Measurements from ENCODE around the gene ADGRG3.
"Not testable (repeated sequence)": the region's sequence is repeated elsewhere in the genome, so short reads cannot be mapped to it uniquely, and the experiment has no call there.

ADGRG3 gene

DNA sequence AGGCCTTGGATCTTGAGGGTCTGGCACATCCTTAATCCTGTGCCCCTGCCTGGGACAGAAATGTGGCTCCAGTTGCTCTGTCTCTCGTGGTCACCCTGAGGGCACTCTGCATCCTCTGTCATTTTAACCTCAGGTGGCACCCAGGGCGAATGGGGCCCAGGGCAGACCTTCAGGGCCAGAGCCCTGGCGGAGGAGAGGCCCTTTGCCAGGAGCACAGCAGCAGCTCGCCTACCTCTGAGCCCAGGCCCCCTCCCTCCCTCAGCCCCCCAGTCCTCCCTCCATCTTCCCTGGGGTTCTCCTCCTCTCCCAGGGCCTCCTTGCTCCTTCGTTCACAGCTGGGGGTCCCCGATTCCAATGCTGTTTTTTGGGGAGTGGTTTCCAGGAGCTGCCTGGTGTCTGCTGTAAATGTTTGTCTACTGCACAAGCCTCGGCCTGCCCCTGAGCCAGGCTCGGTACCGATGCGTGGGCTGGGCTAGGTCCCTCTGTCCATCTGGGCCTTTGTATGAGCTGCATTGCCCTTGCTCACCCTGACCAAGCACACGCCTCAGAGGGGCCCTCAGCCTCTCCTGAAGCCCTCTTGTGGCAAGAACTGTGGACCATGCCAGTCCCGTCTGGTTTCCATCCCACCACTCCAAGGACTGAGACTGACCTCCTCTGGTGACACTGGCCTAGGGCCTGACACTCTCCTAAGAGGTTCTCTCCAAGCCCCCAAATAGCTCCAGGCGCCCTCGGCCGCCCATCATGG is 4.0 kb upstream of the ADGRG3 start:
- no peak for DNase-seq

DNA sequence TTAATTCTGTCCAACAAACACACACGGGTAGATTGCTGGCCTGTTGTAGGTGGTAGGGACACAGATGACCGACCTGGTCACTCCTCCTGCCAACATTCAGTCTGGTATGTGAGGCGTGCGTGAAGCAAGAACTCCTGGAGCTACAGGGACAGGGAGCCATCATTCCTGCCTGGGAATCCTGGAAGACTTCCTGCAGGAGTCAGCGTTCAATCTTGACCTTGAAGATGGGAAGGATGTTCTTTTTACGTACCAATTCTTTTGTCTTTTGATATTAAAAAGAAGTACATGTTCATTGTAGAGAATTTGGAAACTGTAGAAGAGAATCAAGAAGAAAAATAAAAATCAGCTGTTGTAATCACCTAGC is 3.5 kb upstream of the ADGRG3 start:
- DNase-seq: no peak

- DNase-seq: no peak
Measured at GRCh38 chr16:57665541-57665940, 2.6 kb upstream of the ADGRG3 start.

DNA sequence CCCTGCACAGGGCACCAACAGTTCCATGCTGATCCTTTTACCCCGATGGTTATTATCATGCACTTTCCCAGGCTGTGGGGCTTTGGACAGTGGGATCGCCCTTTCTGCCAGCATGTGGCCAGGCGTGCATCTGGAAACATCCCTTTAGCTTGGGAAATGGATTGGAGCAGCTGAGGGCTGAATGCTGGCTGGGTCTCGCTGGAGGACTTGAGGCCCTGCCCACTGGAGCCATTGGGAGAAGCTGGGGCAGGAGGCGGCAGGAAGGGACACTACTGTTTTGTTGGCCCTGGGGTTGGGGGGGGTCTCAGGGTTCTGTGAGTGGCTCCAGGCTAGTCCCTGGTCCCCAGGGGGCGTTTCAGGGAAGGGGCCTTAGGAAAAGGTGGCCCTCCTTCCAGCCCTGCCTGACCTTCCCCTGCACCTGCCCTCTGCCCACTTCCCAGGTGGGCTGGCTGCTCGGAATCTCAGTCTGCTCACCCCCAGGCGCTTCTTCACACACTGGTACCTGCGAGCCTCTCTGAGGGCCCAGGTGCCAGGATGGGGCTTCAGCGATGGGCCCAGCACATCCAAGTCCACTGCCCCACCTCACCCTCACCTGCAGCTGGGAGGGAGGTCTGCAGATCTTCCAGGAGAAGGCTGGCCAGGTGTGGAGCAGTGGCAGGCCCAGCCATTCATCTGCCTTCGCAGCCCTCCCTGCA is 1.6 kb upstream of the ADGRG3 start:
- DNase-seq: no peak

GRCh38 chr16:57667048-57667525 is 1.0 kb upstream of the ADGRG3 start:
- DNase-seq: no peak

DNA sequence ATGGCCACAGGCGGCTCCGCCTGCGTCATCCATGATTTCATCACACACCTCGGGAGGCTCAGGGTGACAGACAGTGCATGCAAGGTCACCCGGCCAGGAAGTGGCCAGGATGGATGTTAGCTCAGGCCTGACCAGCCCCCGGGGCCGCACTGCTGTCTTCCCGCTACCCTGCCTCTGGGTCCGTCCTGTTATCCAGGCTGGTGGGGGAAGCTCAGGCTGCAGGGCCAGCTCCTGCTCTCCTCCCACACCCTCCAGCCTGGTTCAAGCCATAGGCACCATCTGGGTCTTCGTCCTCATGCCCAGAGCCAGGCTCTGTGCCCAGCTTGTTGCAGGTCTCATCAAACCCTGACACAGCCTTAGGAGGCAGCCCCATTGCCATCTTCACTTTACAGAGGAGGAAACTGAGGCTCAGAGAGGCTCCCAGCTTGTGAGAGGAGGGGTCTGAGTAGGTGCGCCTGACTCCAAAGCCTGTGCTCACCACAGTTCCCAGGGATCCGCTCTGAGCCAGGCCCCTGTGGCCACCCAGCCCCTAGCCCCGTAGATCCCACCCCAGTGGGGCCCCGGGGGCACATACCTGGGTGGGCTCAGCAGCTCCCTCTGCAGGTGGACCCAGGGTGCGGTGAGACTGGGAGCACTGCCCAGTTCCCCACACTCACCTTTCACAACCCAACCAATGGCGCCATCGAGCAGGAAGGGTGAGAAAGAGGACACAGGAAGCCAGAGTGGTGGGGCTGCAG is 412 bp upstream of the ADGRG3 start:
- DNase-seq: peak; percentile 31

GRCh38 chr16:57668630-57669475 is 747 bp downstream of the ADGRG3 start:
- no peak for DNase-seq

- no peak for DNase-seq
Measured at GRCh38 chr16:57669476-57670162, 1.5 kb downstream of the ADGRG3 start.

GRCh38 chr16:57670196-57670595 is 2.1 kb downstream of the ADGRG3 start:
- no peak for DNase-seq

- not testable (repeated sequence) for DNase-seq
Measured at GRCh38 chr16:57671451-57671850, 3.3 kb downstream of the ADGRG3 start.

- no peak for DNase-seq
Measured at GRCh38 chr16:57672416-57672815, 4.3 kb downstream of the ADGRG3 start.

DNA sequence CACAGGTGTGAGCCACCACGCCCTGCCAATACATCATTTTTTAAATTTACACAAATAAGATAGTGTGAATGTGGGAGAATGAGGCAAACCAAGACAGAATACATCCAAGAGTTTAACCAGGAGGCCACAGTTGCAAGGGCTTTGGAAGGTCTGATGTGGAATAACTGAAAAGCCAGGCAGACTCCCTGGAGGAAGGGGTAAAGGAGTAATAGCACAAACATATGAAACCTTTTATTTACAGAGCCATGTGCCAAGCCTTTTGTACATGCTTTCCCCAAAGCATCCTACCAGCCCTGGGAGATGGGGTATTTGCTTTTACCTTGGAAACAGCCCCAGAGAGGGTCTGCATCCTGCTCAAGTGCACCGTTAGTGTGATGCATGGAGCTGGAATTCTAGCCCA is 4.7 kb downstream of the ADGRG3 start:
- DNase-seq: no peak

DNA sequence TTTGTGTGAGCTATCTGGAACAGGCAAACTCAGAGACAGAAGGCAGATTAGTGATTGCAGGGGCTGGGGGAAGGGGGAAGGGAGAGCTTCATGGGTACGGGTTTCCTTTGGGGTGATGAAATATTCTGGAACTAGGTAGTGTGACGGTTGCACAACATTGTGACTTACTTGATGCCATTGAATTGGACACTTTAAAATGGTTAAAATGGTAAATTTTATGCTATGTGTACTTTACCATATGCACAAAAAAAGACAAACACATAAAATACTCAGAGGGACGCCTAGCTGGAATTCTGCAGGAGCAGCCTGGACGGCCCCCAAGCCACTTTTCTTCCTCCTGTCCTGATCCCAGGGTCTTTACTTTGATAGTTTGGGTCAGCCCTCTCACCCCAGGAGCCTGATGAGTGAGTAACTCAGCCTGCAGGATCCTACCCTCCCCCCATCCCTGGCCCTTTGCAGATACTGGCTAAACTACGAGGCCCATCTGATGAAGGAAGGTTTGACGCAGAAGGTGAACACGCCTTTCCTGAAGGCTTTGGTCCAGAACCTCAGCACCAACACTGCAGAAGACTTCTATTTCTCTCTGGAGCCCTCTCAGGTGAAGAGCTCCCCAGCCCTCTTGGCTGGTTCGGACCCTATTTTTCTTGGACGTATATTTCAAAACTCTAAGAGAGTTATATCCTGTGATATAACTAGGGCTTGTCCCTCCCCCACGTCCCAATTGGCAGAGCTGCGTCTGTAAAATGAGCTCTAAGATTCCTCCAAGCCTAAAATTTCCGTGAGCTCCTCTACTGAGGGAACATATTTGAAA is 7.8 kb downstream of the ADGRG3 start:
- DNase-seq: no peak

DNA sequence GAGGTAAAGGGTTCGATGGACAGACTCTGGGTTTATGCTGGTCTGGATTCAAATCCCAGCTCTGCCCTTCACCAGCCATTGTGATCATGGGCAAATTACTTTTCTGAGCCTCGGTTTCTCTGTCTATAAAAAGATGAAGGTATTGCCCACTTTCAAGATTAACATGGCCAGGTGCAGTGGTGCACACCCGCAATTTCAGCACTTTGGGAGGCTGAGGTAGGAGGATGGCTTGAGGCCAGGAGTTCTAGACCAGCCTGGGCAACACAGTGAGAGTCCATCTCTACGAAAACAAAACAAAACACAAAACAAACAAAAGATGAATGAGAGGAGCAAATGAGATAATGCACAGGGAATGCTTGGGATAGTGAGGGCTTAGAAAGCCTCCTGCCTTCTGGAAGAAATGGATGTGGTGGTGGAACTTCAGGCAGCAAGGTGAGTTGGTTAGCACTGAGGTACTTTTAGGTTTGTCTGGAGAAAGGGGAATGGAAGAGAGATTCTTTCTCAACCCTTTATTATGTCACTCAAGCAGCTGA is 8.5 kb downstream of the ADGRG3 start:
- DNase-seq: no peak

DNA sequence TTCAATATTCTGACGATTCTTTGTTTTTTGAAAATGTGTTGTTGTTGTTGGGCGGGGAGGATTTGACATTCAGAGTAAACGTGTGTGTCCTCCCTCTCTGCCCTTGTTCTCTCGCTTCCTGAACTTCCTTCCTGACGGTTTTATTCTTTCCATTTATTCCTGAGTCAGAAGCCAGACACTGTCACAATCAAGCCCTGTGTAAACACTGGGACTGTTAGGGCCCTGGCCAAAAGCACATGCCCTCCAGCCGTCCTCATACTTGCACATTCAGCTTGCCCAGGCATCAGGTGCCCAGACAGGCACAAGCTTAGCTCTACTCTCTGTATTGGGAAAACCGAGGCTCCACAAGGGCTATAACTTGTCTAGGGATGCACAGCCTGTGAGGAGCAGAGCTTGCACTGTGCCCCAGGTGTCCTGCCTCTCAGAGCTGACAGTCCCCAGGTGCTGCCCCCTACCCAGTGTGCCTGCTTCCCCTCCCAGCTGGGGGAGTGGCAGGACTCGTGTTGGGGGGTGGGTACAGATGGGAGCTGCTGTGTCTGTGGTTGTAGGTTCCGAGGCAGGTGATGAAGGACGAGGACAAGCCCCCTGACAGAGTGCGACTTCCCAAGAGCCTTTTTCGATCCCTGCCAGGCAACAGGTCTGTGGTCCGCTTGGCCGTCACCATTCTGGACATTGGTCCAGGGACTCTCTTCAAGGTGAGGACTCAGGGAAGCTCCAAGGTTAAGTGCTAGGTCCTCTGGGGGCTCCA is 9.7 kb downstream of the ADGRG3 start:
- no peak for DNase-seq

DNA sequence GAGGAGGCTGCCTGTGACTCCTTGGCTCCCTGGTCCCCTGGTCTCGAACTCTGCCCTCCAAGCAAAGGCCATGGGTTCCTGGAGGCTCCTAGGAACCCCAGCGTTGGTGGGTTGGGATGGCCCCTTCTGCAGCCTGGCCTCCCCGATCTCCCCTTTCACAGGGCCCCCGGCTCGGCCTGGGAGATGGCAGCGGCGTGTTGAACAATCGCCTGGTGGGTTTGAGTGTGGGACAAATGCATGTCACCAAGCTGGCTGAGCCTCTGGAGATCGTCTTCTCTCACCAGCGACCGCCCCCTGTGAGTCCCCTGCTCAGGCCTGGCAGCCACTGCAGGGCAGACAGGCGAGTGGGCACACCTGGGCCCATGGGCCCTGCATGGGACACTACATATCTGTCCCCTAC is 10.9 kb downstream of the ADGRG3 start:
- no peak for DNase-seq

- DNase-seq: no peak
Measured at GRCh38 chr16:57679767-57680482, 11.8 kb downstream of the ADGRG3 start.

- no peak for DNase-seq
Measured at GRCh38 chr16:57680842-57681375, 12.8 kb downstream of the ADGRG3 start.
